IgD-negative memory B cell (primary cell): Measurements from ENCODE around the gene PTTG1IP. TPM values are rescaled to one million over a fixed set of nuclear protein-coding genes. Genes with fewer than 3 reads are reported as not detected.

ENCODE experiments used
- H3K27ac Mint-ChIP-seq, 3 donors: one replicate each; pipeline ENCODE4 v1.8.0; 2020 to 2022; ENCODE audit warnings: mild to moderate bottlenecking in 3 of 3, mixed read lengths in 3 of 3, moderate library complexity in 1 of 3
- H3K27me3 Mint-ChIP-seq: one replicate; pipeline ENCODE4 v1.8.0; 2021; ENCODE audit warnings: mixed read lengths
- H3K36me3 Mint-ChIP-seq: one replicate; pipeline ENCODE4 v1.8.0; 2020; ENCODE audit warnings: mild to moderate bottlenecking, mixed read lengths
- H3K4me1 Mint-ChIP-seq, 3 donors: one replicate each; pipeline ENCODE4 v1.8.0; 2020 to 2022; ENCODE audit warnings: mixed read lengths in 3 of 3, mild to moderate bottlenecking in 1 of 3
- H3K4me3 Mint-ChIP-seq, 4 donors: one replicate each; pipeline ENCODE4 v1.8.0; 2020 to 2022; ENCODE audit warnings: mild to moderate bottlenecking in 4 of 4, mixed read lengths in 4 of 4, moderate library complexity in 3 of 4
- H3K9me3 Mint-ChIP-seq, 3 donors: one replicate each; pipeline ENCODE4 v1.8.0; 2020 to 2021; ENCODE audit warnings: mixed read lengths in 3 of 3, mild to moderate bottlenecking in 1 of 3
- polyA plus RNA-seq: library from polyadenylated mRNA; unstranded; fragments of 300-500 nt; fragmentation: Illumina TruSeq; gene quantifications from one replicate; pipeline ENCODE4 v1.2.3, GENCODE V29; 2021

PTTG1IP gene
- polyA plus RNA-seq, 1 donor from 2014 or later: 44.7 TPM

GRCh38 chr21:44856131-44856530, 17.4 kb downstream of the PTTG1IP start:
- H3K4me3 Mint-ChIP-seq: no peak overlapping the region
- H3K36me3 Mint-ChIP-seq: no peaks in the 10 kb centered on the region
- H3K4me1 Mint-ChIP-seq: peaks cover 0 to 3% (median 0%) of the 10 kb centered on the region in 3 donors
- H3K27me3 Mint-ChIP-seq: no peaks in the 10 kb centered on the region
- no peak overlapping the region for H3K27ac Mint-ChIP-seq
- no peaks in the 10 kb centered on the region for H3K9me3 Mint-ChIP-seq

GRCh38 chr21:44855572-44855971, 17.9 kb downstream of the PTTG1IP start:
- H3K9me3 Mint-ChIP-seq: no peaks in the 10 kb centered on the region
- no peak overlapping the region for H3K27ac Mint-ChIP-seq
- no peaks in the 10 kb centered on the region for H3K27me3 Mint-ChIP-seq
- H3K36me3 Mint-ChIP-seq: no peaks in the 10 kb centered on the region
- no peaks in the 10 kb centered on the region for H3K4me1 Mint-ChIP-seq
- H3K4me3 Mint-ChIP-seq: no peak overlapping the region

GRCh38 chr21:44854664-44855446, 18.6 kb downstream of the PTTG1IP start:
- H3K27me3 Mint-ChIP-seq: no peaks in the 10 kb centered on the region

GRCh38 chr21:44854391-44854663, 19.2 kb downstream of the PTTG1IP start:
- H3K27ac Mint-ChIP-seq: peak overlapping the region in 1 of 3 donors; percentile 31

More at GRCh38 chr21:44854664-44855446, 18.6 kb downstream of the PTTG1IP start:
- peak overlapping the region in 1 of 4 donors; percentile 29 for H3K4me3 Mint-ChIP-seq
- no peaks in the 10 kb centered on the region for H3K36me3 Mint-ChIP-seq
- no peaks in the 10 kb centered on the region for H3K4me1 Mint-ChIP-seq
- H3K27ac Mint-ChIP-seq: peak overlapping the region in 1 of 3 donors; percentile 26
- H3K9me3 Mint-ChIP-seq: no peaks in the 10 kb centered on the region

GRCh38 chr21:44853601-44854390, 19.7 kb downstream of the PTTG1IP start:
- H3K36me3 Mint-ChIP-seq: no peaks in the 10 kb centered on the region
- no peaks in the 10 kb centered on the region for H3K9me3 Mint-ChIP-seq
- peak overlapping the region in 1 of 3 donors; percentile 76 for H3K27ac Mint-ChIP-seq
- no peaks in the 10 kb centered on the region for H3K4me1 Mint-ChIP-seq
- peak overlapping the region in 1 of 4 donors; percentile 5 for H3K4me3 Mint-ChIP-seq
- no peaks in the 10 kb centered on the region for H3K27me3 Mint-ChIP-seq

More at GRCh38 chr21:44854391-44854663, 19.2 kb downstream of the PTTG1IP start:
- Mint-ChIP-seq H3K36me3 (no peaks in the 10 kb centered on the region), H3K4me1 (no peaks in the 10 kb centered on the region), H3K27me3 (no peaks in the 10 kb centered on the region), H3K4me3 (peak overlapping the region in 1 of 4 donors; percentile 29), H3K9me3 (no peaks in the 10 kb centered on the region)

GRCh38 chr21:44850905-44851657, 22.4 kb downstream of the PTTG1IP start:
- no peaks in the 10 kb centered on the region for H3K36me3 Mint-ChIP-seq
- H3K4me3 Mint-ChIP-seq: no peak overlapping the region
- no peaks in the 10 kb centered on the region for H3K9me3 Mint-ChIP-seq
- peaks cover 5 to 6% (median 5%) of the 10 kb centered on the region in 3 donors for H3K4me1 Mint-ChIP-seq
- no peak overlapping the region for H3K27ac Mint-ChIP-seq
- peaks cover 3% of the 10 kb centered on the region for H3K27me3 Mint-ChIP-seq

- H3K27me3 Mint-ChIP-seq: peaks cover 5% of the 10 kb centered on the region
- no peaks in the 10 kb centered on the region for H3K9me3 Mint-ChIP-seq
- peaks cover 6 to 7% (median 6%) of the 10 kb centered on the region in 3 donors for H3K4me1 Mint-ChIP-seq
- H3K27ac Mint-ChIP-seq: no peak overlapping the region
- no peak overlapping the region for H3K4me3 Mint-ChIP-seq
- no peaks in the 10 kb centered on the region for H3K36me3 Mint-ChIP-seq
Observed at GRCh38 chr21:44850208-44850800, 23.2 kb downstream of the PTTG1IP start.

- H3K4me1 Mint-ChIP-seq: peaks cover 6 to 7% (median 6%) of the 10 kb centered on the region in 3 donors
Observed at GRCh38 chr21:44849616-44850130, 23.8 kb downstream of the PTTG1IP start.

GRCh38 chr21:44848821-44849521, 24.5 kb downstream of the PTTG1IP start:
- H3K27ac Mint-ChIP-seq: peak overlapping the region in 1 of 3 donors; percentile 53
- peaks cover 6 to 7% (median 6%) of the 10 kb centered on the region in 3 donors for H3K4me1 Mint-ChIP-seq
- peak overlapping the region in 1 of 4 donors; percentile 12 for H3K4me3 Mint-ChIP-seq
- H3K9me3 Mint-ChIP-seq: no peaks in the 10 kb centered on the region
- H3K27me3 Mint-ChIP-seq: peaks cover 8% of the 10 kb centered on the region
- H3K36me3 Mint-ChIP-seq: no peaks in the 10 kb centered on the region

More at GRCh38 chr21:44849616-44850130, 23.8 kb downstream of the PTTG1IP start:
- no peak overlapping the region for H3K4me3 Mint-ChIP-seq
- peaks cover 6% of the 10 kb centered on the region for H3K27me3 Mint-ChIP-seq
- no peaks in the 10 kb centered on the region for H3K9me3 Mint-ChIP-seq
- no peaks in the 10 kb centered on the region for H3K36me3 Mint-ChIP-seq
- no peak overlapping the region for H3K27ac Mint-ChIP-seq

GRCh38 chr21:44847261-44848056, 26.0 kb downstream of the PTTG1IP start:
- H3K4me1 Mint-ChIP-seq: peaks cover 6 to 7% (median 6%) of the 10 kb centered on the region in 3 donors
- no peak overlapping the region for H3K4me3 Mint-ChIP-seq
- no peaks in the 10 kb centered on the region for H3K9me3 Mint-ChIP-seq
- H3K27me3 Mint-ChIP-seq: peaks cover 13% of the 10 kb centered on the region
- no peaks in the 10 kb centered on the region for H3K36me3 Mint-ChIP-seq
- no peak overlapping the region for H3K27ac Mint-ChIP-seq

- H3K9me3 Mint-ChIP-seq: no peaks in the 10 kb centered on the region
- H3K36me3 Mint-ChIP-seq: no peaks in the 10 kb centered on the region
- H3K27ac Mint-ChIP-seq: peak overlapping the region in 1 of 3 donors; percentile 76
- H3K4me3 Mint-ChIP-seq: peak overlapping the region; percentile 14 to 80 (median 54)
- H3K27me3 Mint-ChIP-seq: peaks cover 18% of the 10 kb centered on the region
- peaks cover 6 to 7% (median 6%) of the 10 kb centered on the region in 3 donors for H3K4me1 Mint-ChIP-seq
Observed at GRCh38 chr21:44846485-44847260, 26.8 kb downstream of the PTTG1IP start.

- peak overlapping the region in 1 of 3 donors; percentile 76 for H3K27ac Mint-ChIP-seq
- no peaks in the 10 kb centered on the region for H3K36me3 Mint-ChIP-seq
- peak overlapping the region; percentile 14 to 80 (median 54) for H3K4me3 Mint-ChIP-seq
- peaks cover 18% of the 10 kb centered on the region for H3K27me3 Mint-ChIP-seq
- H3K9me3 Mint-ChIP-seq: no peaks in the 10 kb centered on the region
- peaks cover 6 to 7% (median 6%) of the 10 kb centered on the region in 3 donors for H3K4me1 Mint-ChIP-seq
Observed at GRCh38 chr21:44846224-44846484, 27.3 kb downstream of the PTTG1IP start.
